HG03025 (cell line): ENCODE measurements around the gene GAB4.
"Not testable (repeated sequence)": the region's sequence is repeated elsewhere in the genome, so short reads cannot be mapped to it uniquely, and the experiment has no call there.

Experiments
- ATAC-seq: cut with Tn5 transposase; IDR thresholded peaks from one replicate; pipeline ENCODE4 v1.9.1; 2021; ENCODE audit warnings: mild to moderate bottlenecking, moderate library complexity; ENCODE audit not compliant: unreplicated experiment, low FRiP score

Gene GAB4

GRCh38 chr22:17007852-17008731 is at the start of gene GAB4:
GAB4 (minus strand) TSS chr22:17008222; CDS start chr22:17008114, 108 bp downstream.
- no peak for ATAC-seq

- ATAC-seq = no peak
These were observed 48.8 kb upstream of the GAB4 start for GRCh38 chr22:17056807-17057206.

- ATAC-seq = no peak
These were observed 48.0 kb upstream of the GAB4 start for GRCh38 chr22:17056058-17056457.

GRCh38 chr22:17047656-17048055 is 39.6 kb upstream of the GAB4 start:
- ATAC-seq = no peak

GRCh38 chr22:17046566-17047348 is 38.7 kb upstream of the GAB4 start:
- no peak for ATAC-seq

- ATAC-seq = no peak
These were observed 35.5 kb upstream of the GAB4 start for GRCh38 chr22:17043521-17043920.

GRCh38 chr22:17036842-17037711 is 29.1 kb upstream of the GAB4 start:
- ATAC-seq = peak; percentile 56

- ATAC-seq = peak; percentile 13
These were observed 28.2 kb upstream of the GAB4 start for GRCh38 chr22:17035976-17036841.

GRCh38 chr22:17035246-17035645 is 27.2 kb upstream of the GAB4 start:
- no peak for ATAC-seq

- not testable (repeated sequence) for ATAC-seq
These were observed 26.5 kb upstream of the GAB4 start for GRCh38 chr22:17034532-17034931.

- not testable (repeated sequence) for ATAC-seq
These were observed 24.3 kb upstream of the GAB4 start for GRCh38 chr22:17032277-17032676.

- not testable (repeated sequence) for ATAC-seq
These were observed 16.4 kb upstream of the GAB4 start for GRCh38 chr22:17024380-17024779.

- not testable (repeated sequence) for ATAC-seq
These were observed 7.5 kb upstream of the GAB4 start for GRCh38 chr22:17015552-17015951.

- not testable (repeated sequence) for ATAC-seq
These were observed 6.0 kb upstream of the GAB4 start for GRCh38 chr22:17014101-17014440.

GRCh38 chr22:17013396-17014100 is 5.5 kb upstream of the GAB4 start:
- ATAC-seq = no peak

GRCh38 chr22:17012267-17012666 is 4.2 kb upstream of the GAB4 start:
- no peak for ATAC-seq

- ATAC-seq = no peak
These were observed 1.7 kb upstream of the GAB4 start for GRCh38 chr22:17009640-17010291.

GRCh38 chr22:17007257-17007656 is 765 bp downstream of the GAB4 start:
- ATAC-seq = no peak

GRCh38 chr22:16989915-16990314 is 18.1 kb downstream of the GAB4 start:
- no peak for ATAC-seq
